Stimulated activated CD8-positive, alpha-beta memory T cell treated with anti-CD3 and anti-CD28 coated beads, Interleukin-7, amount 100 ng/mL, for 24 hours (primary cell): Measurements from ENCODE around the gene TXNRD1.
"Not testable (repeated sequence)": the region's sequence is repeated elsewhere in the genome, so short reads cannot be mapped to it uniquely, and the experiment has no call there.

Experiments
- DNase-seq: peaks from one replicate; pipeline ENCODE4 v3.0.0-alpha.2; 2020; ENCODE audit warnings: low read depth

TXNRD1 gene

DNA sequence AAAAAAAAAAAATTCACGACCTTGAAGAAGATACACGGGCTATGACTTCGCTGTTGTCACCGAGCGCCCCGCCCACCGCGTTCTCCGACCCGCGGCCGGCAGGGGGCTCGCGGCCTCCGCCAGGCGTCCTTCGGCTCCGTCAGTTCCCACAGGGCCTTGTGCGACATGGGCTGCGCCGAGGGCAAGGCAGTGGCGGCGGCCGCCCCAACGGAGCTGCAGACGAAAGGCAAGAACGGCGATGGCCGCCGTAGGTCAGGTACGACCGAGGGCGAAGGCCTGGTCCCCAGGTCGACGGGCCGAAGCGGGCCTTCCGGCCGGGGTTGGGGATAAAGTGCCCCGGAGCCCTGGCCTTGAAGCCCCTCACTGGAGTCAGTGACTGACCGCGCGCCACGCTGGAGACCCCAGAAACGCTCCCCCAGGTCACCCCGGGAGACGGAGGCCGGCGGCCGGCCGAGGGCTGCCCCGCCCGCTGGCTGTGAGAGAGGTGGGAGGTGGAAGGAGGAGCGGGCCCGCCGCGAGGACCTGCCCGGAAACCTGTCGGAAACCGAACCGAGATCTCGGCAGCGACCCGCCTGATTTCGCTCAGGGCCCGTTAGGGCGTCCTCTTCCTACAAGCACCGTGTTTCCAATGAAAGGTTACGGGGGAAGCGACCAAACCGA lies at the start of gene TXNRD1:
TXNRD1 (plus strand) TSS at position 142 of the 660 bp plus-strand sequence; CDS start at position 166, 24 bp downstream.
- peak; percentile 62 for DNase-seq

DNA sequence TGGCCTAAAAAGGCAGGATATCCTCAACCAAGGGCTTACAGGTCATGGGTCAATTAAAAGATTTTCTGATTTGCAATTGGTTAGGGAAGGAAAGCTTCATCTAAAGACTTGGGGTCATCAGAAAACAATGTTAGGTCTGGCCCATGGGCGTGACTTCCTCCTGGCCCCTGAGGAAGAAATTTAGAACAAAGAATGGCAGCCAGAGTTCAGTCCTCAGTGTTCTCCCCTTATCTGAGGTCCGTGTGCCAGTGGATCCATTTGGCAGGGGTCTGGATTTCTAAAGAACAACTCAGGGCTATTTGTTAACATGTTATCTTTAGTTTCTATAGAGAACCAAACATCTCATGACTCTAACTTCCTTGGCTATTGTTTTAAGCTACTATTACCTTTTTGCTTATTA lies 49.8 kb upstream of the TXNRD1 start:
- no peak for DNase-seq

DNA sequence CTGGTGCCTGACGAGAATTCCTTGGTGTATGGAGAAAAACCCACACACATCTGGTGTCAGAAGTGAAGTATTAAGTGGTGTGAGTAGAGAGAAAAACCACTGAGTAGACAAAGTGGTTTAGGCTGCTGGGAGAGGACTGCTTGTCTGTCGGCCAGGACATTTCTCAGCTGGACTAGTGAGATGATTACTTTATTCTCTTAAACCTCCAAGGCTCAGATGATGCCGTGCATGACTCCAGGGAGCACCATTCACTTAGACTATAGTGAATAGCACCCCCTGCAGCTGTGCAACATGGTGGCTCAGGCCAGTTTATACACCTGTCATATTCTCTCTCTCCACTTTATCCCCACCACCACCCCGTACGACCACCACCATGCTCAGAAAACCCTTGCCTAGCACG lies 49.1 kb upstream of the TXNRD1 start:
- no peak for DNase-seq

DNA sequence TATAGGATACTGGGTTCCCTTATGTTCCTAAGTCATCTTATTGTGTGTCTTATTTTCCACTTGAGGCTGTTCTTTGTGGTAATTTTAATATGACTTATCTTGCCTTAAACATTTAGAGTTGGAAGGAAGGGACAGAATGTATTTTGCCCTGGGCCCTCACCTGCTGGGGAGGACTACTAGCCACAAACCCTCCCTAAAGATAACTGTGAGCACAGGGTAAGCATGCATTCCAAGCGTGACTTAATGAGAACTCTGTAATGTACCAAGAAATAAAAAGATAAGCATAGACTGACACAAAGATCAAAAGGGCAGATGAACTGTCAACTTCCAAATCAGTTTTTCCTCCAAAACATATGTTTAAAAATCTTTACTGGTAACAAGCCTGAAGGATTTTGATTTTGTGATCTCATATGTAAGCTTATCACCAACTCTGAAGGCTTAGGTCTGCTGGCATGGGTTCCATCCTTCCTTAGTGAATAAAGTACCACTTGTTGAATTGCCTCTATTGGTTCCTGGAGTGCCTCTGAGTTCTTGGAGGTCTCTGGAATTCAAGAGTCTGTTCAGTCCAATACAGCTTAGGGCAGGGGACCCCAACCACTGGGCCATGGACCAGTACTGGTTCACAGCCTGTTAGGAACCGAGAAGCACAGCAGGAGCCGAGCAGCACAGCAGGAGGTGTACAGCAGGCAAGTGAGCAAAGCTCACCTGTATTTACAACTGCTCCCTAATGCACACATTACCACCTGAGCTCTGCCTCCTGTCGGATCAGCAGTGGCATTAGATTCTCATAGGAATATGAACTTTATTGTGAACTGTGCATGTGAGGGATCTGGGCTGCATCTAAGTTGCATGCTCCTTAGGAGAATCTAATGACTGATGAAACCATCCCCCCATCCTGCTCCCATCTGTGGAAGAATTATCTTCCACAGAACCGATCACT lies 47.8 kb upstream of the TXNRD1 start:
- DNase-seq, result no peak

DNA sequence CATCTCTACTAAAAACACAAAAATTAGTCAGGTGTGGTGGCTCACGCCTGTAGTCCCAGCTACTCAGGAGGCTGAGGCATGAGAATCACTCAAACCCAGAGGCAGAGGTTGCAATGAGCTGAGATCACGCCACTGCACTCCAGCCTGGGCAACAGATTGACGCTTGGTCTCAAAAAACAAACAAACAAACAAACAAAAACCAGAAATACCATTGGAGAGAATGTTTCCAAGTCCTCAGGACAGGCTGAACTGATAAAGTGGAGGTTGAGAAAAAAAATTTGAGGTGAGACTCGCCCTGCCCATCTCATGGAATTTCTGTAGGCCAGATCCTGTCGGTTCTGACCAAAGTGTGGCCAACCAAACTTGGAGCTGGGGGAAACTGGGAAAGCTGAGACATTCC lies 47.0 kb upstream of the TXNRD1 start:
- no peak for DNase-seq

DNA sequence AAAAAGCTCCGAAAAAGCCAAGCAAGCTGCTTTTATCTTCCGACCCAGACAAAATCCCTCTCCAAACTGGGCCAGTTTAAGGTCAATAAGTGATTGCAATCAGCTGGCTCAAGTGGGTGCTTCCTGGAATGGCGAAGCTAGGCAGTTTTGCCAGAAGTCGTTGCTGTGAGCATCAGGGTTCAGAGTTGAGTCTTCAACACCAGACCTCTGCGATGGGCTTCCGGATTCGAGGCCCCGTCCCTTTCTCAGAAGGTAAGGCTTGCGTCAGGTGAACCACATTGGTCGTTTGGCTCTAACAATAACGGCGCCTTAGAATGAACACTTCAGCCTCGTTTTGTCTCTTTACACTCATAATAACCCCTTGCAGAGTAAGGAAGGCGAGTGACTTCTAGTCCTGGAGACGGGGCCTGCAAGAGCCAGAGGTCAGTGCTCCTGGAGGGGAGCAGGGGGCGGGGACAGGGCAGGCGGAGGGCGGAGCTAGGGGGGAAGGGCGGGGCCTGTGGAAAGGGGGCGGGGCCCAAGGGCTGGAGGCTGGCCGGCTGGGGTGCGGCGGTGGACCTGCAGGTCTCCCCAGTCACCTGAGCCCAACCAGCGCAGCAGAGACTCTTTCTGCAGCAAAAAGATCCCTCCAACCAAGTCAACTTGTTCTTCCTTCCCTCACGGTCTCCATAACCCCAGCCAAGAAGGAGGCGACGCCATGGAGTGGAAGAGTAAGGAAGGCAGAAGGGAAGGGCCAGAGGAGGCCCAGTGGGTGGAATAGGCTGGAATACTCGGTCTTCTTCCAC lies 43.6 kb upstream of the TXNRD1 start:
- DNase-seq, result no peak

DNA sequence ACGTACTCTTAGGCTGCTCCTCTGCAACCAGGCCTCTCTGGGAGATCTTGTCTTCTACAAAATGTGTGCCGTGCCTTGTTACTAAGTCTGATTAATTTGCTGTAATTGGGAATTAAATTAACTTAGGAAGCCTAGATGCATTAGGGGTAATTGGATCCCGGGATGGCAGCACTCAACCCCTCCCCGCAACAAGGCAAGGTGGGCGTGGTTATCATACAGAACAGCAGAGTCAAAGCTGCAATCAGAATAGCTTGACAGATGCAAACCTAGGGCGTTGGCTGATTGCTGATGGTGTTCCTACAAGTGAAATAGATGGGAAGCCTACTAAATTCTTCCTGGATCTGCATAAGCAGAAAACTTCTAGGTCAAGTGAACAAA lies 43.0 kb upstream of the TXNRD1 start:
- no peak for DNase-seq

DNA sequence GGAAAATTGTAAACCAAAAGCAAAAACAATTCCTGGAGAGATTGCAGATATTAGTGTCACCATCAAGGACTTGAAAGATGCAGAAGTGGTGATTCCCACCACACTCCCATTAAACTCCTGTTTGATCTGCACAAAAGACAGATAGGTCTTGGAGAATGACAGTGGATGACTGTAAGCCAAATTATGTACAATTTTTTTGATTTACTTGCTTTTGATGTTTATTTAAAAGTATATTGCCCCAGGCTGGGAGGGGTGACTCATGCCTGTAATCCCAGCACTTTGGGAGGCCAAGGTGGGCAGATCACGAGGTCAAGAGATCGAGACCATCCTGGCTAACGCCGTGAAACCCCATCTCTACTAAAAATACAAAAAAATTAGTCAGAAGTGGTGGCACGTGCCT lies 41.8 kb upstream of the TXNRD1 start:
- DNase-seq, result not testable (repeated sequence)

DNA sequence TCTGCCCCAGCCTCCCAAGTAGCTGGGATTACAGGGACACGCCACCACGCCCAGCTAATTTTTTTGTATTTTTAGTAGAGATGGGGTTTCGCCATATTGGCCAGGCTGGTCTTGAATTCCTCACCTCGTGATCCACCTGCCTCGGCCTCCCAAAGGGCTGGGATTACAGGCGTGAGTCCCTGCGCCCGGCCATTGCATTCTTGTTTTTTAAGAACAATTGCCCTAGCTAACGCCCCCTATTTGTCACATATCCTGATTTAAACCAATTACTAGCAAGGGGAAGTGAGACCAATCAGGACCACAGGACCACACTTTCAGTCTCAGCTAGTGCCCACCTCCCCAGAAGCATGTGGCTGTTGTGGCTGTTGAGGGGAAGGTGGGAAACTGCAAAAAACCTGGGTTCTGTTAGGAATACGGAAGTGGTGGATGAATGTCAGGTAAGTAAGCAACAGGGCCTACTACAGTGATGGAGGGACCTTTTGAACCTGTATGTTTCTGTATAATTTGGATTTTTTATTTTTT lies 39.8 kb upstream of the TXNRD1 start:
- no peak for DNase-seq

DNA sequence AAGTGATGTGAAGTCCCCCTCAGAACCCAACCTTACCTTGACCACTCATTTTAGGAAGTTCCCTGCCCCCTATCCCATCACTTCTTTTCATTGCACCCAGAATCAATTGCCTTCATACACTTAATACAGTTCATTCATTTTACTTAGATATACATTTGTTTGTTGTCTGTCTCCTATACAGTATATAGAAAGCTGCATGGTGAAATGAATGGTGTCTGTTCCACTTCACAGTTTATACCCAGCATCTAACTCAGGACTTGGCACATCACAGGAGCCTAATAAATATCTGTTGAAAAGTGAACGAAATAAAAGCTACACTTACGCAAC lies 38.3 kb upstream of the TXNRD1 start:
- DNase-seq, result no peak

DNA sequence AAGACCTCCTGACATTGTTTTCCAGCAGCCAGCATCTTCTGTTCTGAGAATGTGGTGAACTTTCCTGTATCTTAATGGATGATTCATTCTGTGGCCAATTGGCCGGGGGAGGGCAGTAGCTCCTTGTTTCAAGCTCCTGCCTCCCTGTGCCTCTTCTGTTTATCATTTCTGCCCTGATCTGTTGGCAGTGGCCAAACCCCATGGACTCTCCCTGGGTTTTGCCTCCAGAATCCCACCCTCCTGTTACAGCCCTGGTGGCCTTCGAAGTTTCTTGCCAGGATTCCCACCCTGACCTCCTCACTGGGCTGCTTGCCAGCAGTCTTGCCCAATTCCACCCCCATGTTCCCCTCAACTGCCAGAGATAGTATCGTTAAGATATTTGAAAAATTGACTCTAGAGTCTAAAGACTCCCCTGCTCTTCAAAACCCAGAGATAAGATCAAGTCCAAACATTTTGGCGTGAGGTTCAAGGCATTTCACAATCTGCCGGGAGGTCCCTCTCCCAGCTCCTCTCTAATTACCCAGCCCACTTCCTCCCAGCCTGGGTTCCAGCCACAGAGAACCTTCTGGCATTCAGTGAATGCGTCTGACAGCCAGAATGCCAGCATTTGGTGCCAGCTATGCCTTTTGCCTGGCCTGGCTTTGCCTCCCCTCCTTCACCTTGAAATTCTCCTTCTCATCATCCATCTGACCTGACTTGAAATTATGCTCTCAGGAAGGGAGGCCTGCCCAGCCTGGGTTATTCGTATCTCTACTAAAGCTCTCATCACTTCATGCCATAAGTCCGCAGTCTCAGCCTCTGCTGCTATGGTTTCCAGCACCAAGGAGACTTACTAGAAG lies 37.7 kb upstream of the TXNRD1 start:
- DNase-seq, result no peak

DNA sequence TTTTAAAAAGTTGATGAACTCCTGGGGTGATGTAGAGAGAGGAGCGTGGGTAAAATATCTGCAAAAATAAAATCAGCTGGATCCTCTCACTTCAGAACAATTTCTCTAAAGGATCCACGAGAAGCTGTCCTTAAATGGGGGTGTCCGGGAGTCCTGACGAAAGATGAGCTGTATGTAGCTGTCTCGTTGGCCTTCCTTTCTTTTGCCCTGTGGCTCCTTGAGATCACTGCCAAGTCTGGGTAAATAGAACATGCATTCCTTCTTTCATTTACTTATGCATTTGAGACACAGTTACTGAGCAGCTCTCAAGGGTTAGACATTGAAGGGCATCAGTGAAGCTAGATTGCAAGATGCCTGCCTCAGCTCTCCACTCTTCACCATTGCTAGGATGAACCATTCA lies 35.2 kb upstream of the TXNRD1 start:
- DNase-seq, result no peak

DNA sequence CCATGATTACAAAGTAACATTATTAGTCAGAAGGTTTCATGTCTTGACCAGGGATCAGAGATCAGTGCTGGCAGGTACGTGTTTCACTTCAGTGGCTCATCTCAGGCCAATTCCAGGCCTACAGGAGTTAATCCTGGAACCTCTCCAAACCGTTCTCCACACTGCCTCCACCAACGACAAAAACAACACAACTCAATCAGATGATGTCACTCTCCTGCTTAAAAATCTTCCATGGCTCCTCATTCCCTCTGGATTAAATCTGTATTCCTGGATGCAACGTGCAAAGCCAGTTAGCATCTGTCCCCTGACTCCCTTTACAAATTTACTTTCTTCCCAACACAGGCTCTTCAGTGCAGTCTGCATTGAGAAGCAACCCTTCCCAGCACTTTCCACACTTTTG lies 34.3 kb upstream of the TXNRD1 start:
- DNase-seq, result no peak

DNA sequence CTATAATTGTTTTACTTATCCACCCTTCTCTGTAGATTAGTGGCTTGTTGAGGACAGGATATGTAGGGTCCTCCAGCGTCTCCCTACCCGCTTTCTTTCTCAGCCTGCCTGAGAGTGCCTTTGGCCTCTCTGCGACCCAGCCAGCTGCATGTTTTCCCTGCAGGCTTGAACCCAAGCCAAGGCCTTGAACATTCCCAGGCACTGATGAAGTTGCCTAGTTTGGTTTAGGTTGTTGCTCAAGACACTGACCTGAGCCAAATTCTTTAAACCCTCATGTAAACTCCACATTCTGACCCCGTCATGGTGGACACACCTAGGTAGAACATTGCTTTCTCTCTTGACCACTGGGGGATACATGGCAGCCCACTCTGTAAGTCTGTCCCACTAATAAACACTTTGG lies 33.4 kb upstream of the TXNRD1 start:
- DNase-seq, result no peak

DNA sequence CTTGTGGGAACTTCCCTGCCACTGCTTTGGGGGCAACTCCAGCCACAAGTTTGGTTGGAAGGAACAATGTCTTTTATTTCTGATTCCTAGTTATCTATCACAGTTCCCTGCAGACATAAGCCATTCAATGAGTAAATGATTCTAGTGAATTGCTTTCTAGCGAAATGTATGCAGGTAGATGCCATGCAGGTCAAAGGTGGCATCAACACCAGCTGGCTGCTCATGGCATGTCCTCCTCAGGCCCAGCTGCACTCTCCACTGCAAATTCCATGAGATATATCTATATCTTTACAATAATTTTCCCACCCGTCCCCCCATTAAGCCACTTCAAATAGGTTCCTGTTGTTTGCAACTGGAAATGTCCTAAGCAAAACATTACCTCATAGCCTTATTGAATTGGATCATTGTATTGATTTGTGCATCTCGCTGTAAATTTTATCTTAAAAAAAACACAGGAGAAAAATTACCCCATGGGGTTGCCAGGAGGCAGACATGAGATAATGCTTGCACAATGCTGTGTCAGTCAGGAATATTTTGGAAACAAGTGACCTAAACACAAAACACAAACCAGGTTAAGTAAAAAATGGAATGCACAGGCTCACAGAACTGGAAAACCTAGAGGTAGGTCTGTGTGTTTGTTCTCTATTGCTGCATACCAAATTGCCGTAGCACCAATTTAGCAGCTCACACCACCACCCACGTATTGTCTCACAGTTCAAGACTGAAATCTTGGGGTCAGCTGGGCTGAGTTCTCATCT lies 32.8 kb upstream of the TXNRD1 start:
- DNase-seq, result no peak

DNA sequence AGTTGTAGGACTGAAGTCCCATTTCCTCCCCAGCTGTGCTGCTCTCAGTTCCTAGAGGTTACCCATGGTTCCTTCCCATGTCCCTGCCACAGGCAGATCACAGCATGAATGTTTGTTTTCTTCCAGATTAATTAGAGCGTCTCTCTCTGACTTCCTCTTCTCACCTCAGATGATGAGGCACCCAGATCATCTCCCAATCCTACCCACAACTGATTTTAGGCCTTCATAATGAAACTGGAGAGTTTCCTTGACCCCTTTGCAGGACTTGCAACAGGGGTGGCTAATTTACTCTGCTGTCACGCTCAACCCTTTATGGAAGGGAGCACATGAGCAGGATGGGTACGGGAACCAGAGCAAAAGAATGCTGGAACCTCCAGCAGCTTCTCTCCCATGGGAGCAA lies 32.1 kb upstream of the TXNRD1 start:
- DNase-seq, result no peak

DNA sequence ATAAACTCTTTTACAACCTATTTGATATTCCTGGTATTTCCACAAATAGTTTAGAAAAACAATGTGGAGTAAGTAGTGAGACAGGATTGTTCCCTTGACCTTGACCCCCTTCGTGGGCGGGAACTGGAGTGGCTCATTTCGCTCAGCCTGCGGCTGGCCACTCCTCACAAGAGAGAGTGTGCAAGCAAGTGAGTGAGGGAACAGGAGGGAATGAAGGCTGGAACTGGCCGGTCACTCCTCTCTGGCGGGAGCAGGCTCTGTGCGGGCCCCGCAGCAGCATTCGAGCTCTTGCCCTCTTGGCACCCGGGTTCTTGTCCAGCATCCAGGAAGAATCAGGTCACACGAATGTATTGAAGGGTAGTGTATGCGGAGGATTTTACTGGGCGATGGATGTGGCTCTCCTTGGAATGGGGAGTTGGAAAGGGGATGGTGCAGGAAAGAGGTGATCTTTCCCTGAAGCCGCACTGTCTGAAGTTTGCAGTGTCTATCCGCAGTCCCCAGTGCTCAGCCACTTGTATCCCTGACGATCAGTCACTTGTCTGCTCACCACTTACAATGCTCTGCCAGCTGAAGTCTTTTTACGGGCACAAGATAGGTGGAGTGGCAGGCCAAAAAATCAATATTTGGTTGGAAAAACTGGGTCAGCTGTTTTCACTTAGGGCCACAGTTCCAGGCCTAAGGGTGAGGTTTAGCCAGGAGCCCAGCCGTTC lies 28.0 kb upstream of the TXNRD1 start:
- DNase-seq, result no peak

DNA sequence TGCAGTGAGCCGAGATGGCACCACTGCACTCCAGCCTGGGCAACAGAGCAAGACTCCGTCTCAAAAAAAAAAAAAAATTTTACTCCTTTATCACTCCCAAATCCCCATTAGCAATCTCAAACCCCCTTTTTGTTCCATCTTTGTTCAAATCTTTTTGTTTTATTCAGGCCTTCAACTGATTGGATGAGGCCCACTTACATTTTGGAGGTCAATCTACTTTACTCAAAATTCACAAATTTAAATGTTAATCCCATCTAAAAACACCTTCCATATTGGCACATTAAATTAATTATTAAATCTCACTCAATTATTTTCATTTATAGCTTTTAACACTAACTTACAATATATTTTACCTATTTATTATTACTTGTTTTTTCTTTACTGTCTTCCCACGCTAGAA lies 27.0 kb upstream of the TXNRD1 start:
- DNase-seq, result no peak

DNA sequence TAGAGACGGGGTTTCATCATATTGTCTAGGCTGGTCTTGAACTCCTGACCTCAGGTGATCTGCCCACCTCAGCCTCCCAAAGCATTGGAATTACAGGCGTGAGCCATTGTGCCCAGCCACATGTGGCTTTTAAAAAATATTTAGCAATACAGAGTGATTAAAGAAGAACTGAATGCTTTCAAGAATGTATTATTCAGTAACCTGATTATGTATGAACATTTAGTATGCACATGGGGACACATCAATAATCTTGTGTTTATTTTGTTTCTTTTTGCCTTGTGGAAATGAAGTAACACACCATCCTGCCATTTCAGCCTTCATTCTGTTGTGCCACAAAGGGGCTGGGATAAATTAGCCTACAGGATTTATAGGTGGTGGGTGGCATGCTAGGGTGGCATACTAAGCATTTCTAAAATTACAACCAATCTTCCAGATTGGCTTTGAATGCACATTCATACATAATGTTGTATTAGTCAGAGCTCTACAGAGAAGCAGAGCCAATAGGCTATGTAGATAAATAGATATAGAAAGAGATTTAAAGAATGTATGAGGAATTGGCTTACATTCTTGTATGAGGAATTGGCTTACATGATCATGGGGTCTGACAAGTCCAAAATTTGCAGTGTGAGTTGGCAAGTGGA lies 25.5 kb upstream of the TXNRD1 start:
- no peak for DNase-seq

DNA sequence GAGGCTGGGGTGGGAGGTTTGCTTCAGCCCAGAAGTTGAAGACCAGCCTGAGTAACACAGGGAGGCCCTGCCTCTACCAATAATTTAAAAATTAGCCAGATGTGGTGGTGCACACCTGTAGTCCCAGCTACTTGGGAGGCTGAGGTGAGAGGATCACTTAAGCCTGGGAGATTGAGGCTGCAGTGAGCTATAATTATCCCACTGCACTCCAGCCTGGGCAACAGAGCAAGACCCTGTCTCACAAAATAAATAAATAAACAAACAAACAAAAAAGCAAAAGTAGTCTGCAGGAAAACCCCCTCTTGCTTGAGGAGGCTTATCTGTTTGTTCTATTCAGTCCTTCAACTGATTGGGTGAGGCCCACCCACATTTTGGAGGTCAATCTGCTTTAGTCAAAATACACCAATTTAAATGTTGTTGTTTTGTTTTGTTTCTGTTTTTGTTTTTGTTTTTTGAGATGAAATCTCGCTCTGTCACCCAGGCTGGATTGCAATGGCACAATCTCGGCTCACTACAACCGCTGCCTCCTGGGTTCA lies 24.9 kb upstream of the TXNRD1 start:
- DNase-seq, result no peak
